Tibial artery (tissue), 4 donors: ENCODE data around the gene TUBA4B.
A peak's percentile ranks its signal among the peaks of the same experiment; 100 is the strongest.

Source experiments
- DNase-seq, 2 donors: peaks; one replicate each; pipeline ENCODE4 v3.0.0-alpha.2; 2019
- H3K27ac ChIP-seq, 2 donors: fragments of 200-600 bp; sonication (generic) in 1 of 2; 1 replicate in 1 of 2; 2 replicates in 1 of 2; pipeline ENCODE4 v1.5.1; 2018 to 2019; ENCODE audit warnings: mild to moderate bottlenecking in 1 of 2
- H3K27me3 ChIP-seq, 2 donors: fragments of 200-600 bp; sonication (generic) in 1 of 2; one replicate each; pipeline versions ENCODE4 v1.5.1 to v1.6.0; 2016 to 2019
- H3K36me3 ChIP-seq, 3 donors: fragments of 200-600 bp; sonication (generic) in 2 of 3; one replicate each; pipeline ENCODE4 v1.5.1; 2016 to 2019; ENCODE audit warnings: mild to moderate bottlenecking in 2 of 3
- H3K4me1 ChIP-seq, 4 donors: fragments of 200-600 bp; sonication (generic) in 2 of 4; 1 replicate in 3 of 4; 2 replicates in 1 of 4; pipeline ENCODE4 v1.5.1; 2016 to 2019
- H3K4me3 ChIP-seq, 2 donors: fragments of 200-600 bp; sonication (generic) in 1 of 2; 1 replicate in 1 of 2; 2 replicates in 1 of 2; pipeline ENCODE4 v1.5.1; 2018 to 2019; ENCODE audit warnings: mild to moderate bottlenecking in 2 of 2
- H3K9me3 ChIP-seq, 3 donors: fragments of 200-600 bp; sonication (generic) in 1 of 3; one replicate each; pipeline ENCODE4 v1.5.1; 2016 to 2019
- intact Hi-C: fragments of 100-400 bp; cut with DNase I; formaldehyde crosslinking; loops from one replicate; pipeline ENCODE4 v1.15.0; 2023; ENCODE audit warnings: low total_unique reads
- TF ChIP-seq, protein P1 (sequence below), 2 experiments: fragments of 200-600 bp in 1 of 2; fragments of 450-650 bp in 1 of 2; IDR thresholded peaks; one replicate each; pipeline ENCODE4 v1.5.1; 2017 to 2019; ENCODE audit warnings: antibody characterized with exemption in 2 of 2, mild to moderate bottlenecking in 1 of 2, moderate library complexity in 1 of 2

The TUBA4B gene

DNA sequence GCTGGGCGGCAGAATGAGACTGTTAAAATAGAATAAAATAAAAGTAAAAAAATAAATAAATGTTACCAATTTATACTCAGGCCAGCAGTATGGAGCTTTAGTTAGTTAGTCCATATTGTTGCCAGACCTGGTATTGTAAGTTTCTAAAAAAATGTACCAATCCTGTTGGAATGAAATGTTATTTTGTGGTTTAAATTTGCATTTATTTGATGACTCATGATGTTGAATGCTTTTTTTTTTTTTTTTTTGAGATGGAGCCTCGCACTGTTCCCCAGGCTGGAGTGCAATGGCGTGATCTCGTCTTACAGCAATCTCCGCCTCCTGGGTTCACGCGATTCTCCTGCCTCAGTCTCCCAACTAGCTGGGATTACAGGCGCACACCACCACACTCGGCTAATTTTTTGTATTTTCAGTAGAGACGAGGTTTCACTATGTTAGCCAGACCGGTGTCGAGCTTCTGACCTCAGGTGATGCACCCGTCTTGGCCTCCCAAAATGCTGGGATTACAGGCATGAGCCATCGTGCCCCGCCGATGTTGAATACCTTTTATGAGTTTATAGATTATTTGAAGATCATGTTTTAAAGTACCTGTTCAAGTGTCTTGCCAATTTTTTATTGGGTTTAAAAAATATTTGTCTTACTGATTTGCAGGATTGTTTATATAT, 61.9 kb downstream of the TUBA4B start:
- TF ChIP-seq, protein P1, sequence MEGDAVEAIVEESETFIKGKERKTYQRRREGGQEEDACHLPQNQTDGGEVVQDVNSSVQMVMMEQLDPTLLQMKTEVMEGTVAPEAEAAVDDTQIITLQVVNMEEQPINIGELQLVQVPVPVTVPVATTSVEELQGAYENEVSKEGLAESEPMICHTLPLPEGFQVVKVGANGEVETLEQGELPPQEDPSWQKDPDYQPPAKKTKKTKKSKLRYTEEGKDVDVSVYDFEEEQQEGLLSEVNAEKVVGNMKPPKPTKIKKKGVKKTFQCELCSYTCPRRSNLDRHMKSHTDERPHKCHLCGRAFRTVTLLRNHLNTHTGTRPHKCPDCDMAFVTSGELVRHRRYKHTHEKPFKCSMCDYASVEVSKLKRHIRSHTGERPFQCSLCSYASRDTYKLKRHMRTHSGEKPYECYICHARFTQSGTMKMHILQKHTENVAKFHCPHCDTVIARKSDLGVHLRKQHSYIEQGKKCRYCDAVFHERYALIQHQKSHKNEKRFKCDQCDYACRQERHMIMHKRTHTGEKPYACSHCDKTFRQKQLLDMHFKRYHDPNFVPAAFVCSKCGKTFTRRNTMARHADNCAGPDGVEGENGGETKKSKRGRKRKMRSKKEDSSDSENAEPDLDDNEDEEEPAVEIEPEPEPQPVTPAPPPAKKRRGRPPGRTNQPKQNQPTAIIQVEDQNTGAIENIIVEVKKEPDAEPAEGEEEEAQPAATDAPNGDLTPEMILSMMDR (IDR thresholded peaks at IDR 0.05): no peak
- Histone ChIP-seq H3K27me3 (peaks cover 0 to 29% of the 10 kb centered on the region in 2 donors), H3K36me3 (no peaks in the 10 kb centered on the region), H3K9me3 (no peaks in the 10 kb centered on the region), H3K4me1 (no peaks in the 10 kb centered on the region), H3K4me3 (no peak overlapping the region), H3K27ac (no peak overlapping the region)
- DNase-seq: peak in 1 of 2 donors; percentile 23
- intact Hi-C loops: no loop called here
